GM12878 (cell line): ENCODE data around the gene SLC35F3. TPM values are rescaled to one million over a fixed set of nuclear protein-coding genes. Genes with fewer than 3 reads are reported as not detected.

Experiments used
- ATAC-seq: fragments of 200-7000 bp; cut with Tn5 transposase; 3 replicates; pipeline ENCODE4 v1.9.1; 2020; ENCODE audit warnings: mild to moderate bottlenecking, moderate library complexity
- BruUV-seq: library from RNA; stranded (reverse); fragments of 400-500 nt; replicated peaks from 2 replicates; lab custom pipeline; 2021; lab: Mats Ljungman, UMichigan
- CTCF ChIA-PET: fragments of 300-600 bp; sonication (Branson Sonifier 250); formaldehyde crosslinking; extraction: SDS; loops from one replicate; lab custom pipeline; 2021; ENCODE audit warnings: inconsistent platforms; lab: Yijun Ruan, JAX
- POLR2A ChIA-PET: fragments of 350-600 bp; formaldehyde crosslinking; extraction: SDS; loops from one replicate; lab custom pipeline; 2021; ENCODE audit warnings: inconsistent platforms; lab: Charles Lee
- RAD21 ChIA-PET: fragments of 300-600 bp; sonication (Branson Sonifier 250); formaldehyde crosslinking; loops from one replicate; lab custom pipeline; 2023; ENCODE audit warnings: antibody characterized with exemption; ENCODE audit not compliant: unreplicated experiment; lab: Charles Lee
- SMC1A ChIA-PET: fragments of 300-600 bp; sonication (Branson Sonifier 250); formaldehyde crosslinking; loops from one replicate; lab custom pipeline; 2023; ENCODE audit not compliant: unreplicated experiment, uncharacterized antibody; lab: Charles Lee
- DNase-seq: peaks from one replicate; pipeline ENCODE4 v3.0.0-alpha.2; 2011; ENCODE audit warnings: low read depth, low spot score
- FAIRE-seq: peaks from 3 replicates; lab custom pipeline; 2011; peaks lifted over from hg19 to GRCh38; lab: Jason Lieb, UNC
- H2AFZ ChIP-seq: 2 replicates; pipeline ENCODE4 v1.6.0; 2011; ENCODE audit warnings: low read depth, low read length, control low read depth; ENCODE audit not compliant: control insufficient read depth
- H3K27ac ChIP-seq: 2 replicates; pipeline ENCODE4 v1.5.1; 2011; ENCODE audit warnings: control low read depth; ENCODE audit not compliant: control insufficient read depth, insufficient read depth
- H3K27me3 ChIP-seq, 2 experiments: replicated peaks in 1 of 2; 2 replicates each; pipeline versions ENCODE4 v1.6.0 to v1.6.1; 2011; ENCODE audit warnings: low read length in 1 of 2; ENCODE audit not compliant: control insufficient read depth in 2 of 2, insufficient read depth in 2 of 2
- H3K36me3 ChIP-seq, 2 experiments: 2 replicates each; pipeline ENCODE4 v1.5.1; 2011; ENCODE audit warnings: low read length in 1 of 2; ENCODE audit not compliant: control insufficient read depth in 2 of 2, insufficient read depth in 2 of 2
- H3K4me1 ChIP-seq: 2 replicates; pipeline ENCODE4 v1.6.1; 2011; ENCODE audit warnings: mild to moderate bottlenecking, low read length, moderate library complexity, mixed read lengths; ENCODE audit not compliant: control insufficient read depth, insufficient read depth
- H3K4me2 ChIP-seq: 2 replicates; pipeline ENCODE4 v1.6.0; 2011; ENCODE audit warnings: control low read depth; ENCODE audit not compliant: control insufficient read depth, insufficient read depth
- H3K4me3 ChIP-seq: fragments of 200-600 bp; sonication (generic); 2 replicates; pipeline ENCODE4 v1.5.1; 2016
- H3K79me2 ChIP-seq: 2 replicates; pipeline ENCODE4 v1.6.0; 2011; ENCODE audit warnings: low read length; ENCODE audit not compliant: control insufficient read depth, insufficient read depth
- H3K9ac ChIP-seq: 2 replicates; pipeline ENCODE4 v1.8.0; 2011; ENCODE audit warnings: low read length, control low read depth, mixed read lengths; ENCODE audit not compliant: control insufficient read depth, insufficient read depth
- H3K9me3 ChIP-seq: replicated peaks from 3 replicates; pipeline ENCODE4 v1.5.1; 2011; ENCODE audit warnings: mild to moderate bottlenecking, low read length; ENCODE audit not compliant: control insufficient read depth, insufficient read depth
- H4K20me1 ChIP-seq: 2 replicates; pipeline ENCODE4 v1.6.0; 2011; ENCODE audit not compliant: control insufficient read depth, insufficient read depth
- CREB1 ChIP-seq: IDR thresholded peaks from 2 replicates; pipeline ENCODE4 v1.6.1; 2012; ENCODE audit warnings: low read depth, mild to moderate bottlenecking, inconsistent platforms
- JUND ChIP-seq: IDR thresholded peaks from 2 replicates; pipeline ENCODE4 v1.6.1; 2012; ENCODE audit warnings: low read depth, mild to moderate bottlenecking, low read length, improper control_type of control experiment, moderate library complexity
- MEF2B ChIP-seq: fragments of 450-650 bp; IDR thresholded peaks from 2 replicates; pipeline ENCODE4 v1.6.1; 2018; ENCODE audit warnings: mild to moderate bottlenecking, moderate library complexity; ENCODE audit not compliant: partially characterized antibody, poor library complexity, severe bottlenecking
- NFYA ChIP-seq: IDR thresholded peaks from 2 replicates; pipeline ENCODE4 v1.6.1; 2011; ENCODE audit warnings: low read depth, mild to moderate bottlenecking, low read length, improper control_type of control experiment, borderline replicate concordance
- SMC3 ChIP-seq: IDR thresholded peaks from 2 replicates; pipeline ENCODE4 v1.6.1; 2011; ENCODE audit warnings: low read length, improper control_type of control experiment, borderline replicate concordance
- WGBS: methylation state at CpG from one replicate; pipeline ENCODE4 v1.1.6; 2016; ENCODE audit warnings: low lambda C conversion rate; ENCODE audit not compliant: insufficient replicate concordance, insufficient coverage; ENCODE audit errors: missing lambda C conversion rate; 5-methylcytosine and 5-hydroxymethylcytosine counted together
- in situ Hi-C: fragments of 300-500 bp; cut with MboI; formaldehyde crosslinking; loops from 9 replicates; pipeline ENCODE4 v1.14.3; 2018; ENCODE audit warnings: mixed read lengths
- intact Hi-C: fragments of 100-400 bp; cut with micrococcal nuclease; formaldehyde crosslinking; loops from one replicate; pipeline ENCODE4 v1.14.2; 2022; ENCODE audit not compliant: unreplicated experiment
- polyA plus RNA-seq, 11 experiments: library from polyadenylated mRNA; depleted of rRNA in 4 of 11; unstranded in 6 of 11; stranded (reverse) in 5 of 11; fragments of >200 nt; fragmentation: Nextera tagmentation in 4 of 11; fragmentation: Illumina TruSeq in 1 of 11; extraction: Ambion mirVana in 4 of 11; extraction: Trizol in 1 of 11; gene quantifications; 1 replicate in 1 of 11; 2 replicates in 10 of 11; pipeline versions ENCODE4 v1.2.1 to v1.2.3, GENCODE V29; 2011 to 2016; ENCODE audit warnings: inconsistent platforms in 2 of 11, missing spikeins in 2 of 11, low read depth in 1 of 11
- total RNA-seq, 4 experiments: library from RNA; depleted of rRNA in 3 of 4; stranded (reverse); fragments of >200 nt in 3 of 4; fragmentation: Illumina TruSeq in 1 of 4; extraction: Trizol in 1 of 4; gene quantifications; 2 replicates each; pipeline versions ENCODE4 v1.2.1 to v1.2.3, GENCODE V29; 2013 to 2021
- TF ChIP-seq, protein P1 (sequence below), 3 experiments: IDR thresholded peaks in 2 of 3; conservative IDR thresholded peaks in 1 of 3; 2 replicates each; pipeline ENCODE4 v1.5.1; 2011; ENCODE audit warnings: low read depth in 3 of 3, low read length in 3 of 3, mild to moderate bottlenecking in 3 of 3, control low read depth in 2 of 3, moderate library complexity in 2 of 3, inconsistent platforms in 1 of 3, mixed read lengths in 1 of 3; ENCODE audit not compliant: control insufficient read depth in 2 of 3, insufficient read depth in 1 of 3; ENCODE audit errors: extremely low read depth in 1 of 3

SLC35F3 gene
- total and polyA plus RNA-seq, 10 of the 15 experiments (the other 5 are each of a cell fraction or from before 2014, with no cell fraction given), result 1.0 to 8.6 (median 5.7) TPM

DNA sequence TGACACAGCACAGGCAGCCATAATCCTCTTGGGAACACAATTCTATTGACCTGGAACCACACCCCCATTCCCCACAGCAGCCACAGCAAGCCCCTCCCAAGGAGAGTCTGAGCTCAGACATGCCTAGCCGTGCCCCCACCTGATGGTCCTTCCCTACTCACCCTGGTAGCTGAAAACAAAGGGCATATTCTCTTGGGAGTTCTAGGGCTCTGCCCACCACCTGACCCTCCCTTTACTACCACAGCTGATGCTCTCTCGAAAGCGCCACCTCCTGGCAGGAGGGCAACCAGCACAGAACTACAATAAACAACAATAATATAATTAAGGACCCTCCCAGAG lies 283.9 kb downstream of the SLC35F3 start:
- H3K4me2 ChIP-seq, result no peak overlapping the region
- TF ChIP-seq, protein P1, sequence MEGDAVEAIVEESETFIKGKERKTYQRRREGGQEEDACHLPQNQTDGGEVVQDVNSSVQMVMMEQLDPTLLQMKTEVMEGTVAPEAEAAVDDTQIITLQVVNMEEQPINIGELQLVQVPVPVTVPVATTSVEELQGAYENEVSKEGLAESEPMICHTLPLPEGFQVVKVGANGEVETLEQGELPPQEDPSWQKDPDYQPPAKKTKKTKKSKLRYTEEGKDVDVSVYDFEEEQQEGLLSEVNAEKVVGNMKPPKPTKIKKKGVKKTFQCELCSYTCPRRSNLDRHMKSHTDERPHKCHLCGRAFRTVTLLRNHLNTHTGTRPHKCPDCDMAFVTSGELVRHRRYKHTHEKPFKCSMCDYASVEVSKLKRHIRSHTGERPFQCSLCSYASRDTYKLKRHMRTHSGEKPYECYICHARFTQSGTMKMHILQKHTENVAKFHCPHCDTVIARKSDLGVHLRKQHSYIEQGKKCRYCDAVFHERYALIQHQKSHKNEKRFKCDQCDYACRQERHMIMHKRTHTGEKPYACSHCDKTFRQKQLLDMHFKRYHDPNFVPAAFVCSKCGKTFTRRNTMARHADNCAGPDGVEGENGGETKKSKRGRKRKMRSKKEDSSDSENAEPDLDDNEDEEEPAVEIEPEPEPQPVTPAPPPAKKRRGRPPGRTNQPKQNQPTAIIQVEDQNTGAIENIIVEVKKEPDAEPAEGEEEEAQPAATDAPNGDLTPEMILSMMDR (IDR thresholded peaks at IDR 0.05 in 2 of 3, conservative IDR thresholded peaks at IDR 0.05 in 1 of 3; ENCODE audit: control insufficient read depth in 2 of 3, extremely low read depth in 1 of 3, insufficient read depth in 1 of 3, low read depth in 3 of 3, low read length in 3 of 3), result peak; percentile 14 to 39 (median 29); a peak in 4 of 6 replicates
- TF ChIP-seq MEF2B, result peak; percentile 55
- no peak for TF ChIP-seq CREB1
- TF ChIP-seq JUND, result no peak
- peak; percentile 24; the same call in 1 of the 2 replicates for TF ChIP-seq SMC3
- no peak for TF ChIP-seq NFYA
- TF ChIP-seq, all 136 proteins: peak for 3
- FAIRE-seq (no peak), DNase-seq (peak; percentile 12), ATAC-seq (peak; percentile 54)
- Histone ChIP-seq H4K20me1 (no peaks in the 10 kb centered on the region), H3K27me3 (peaks cover 0 to 2% of the 10 kb centered on the region in 2 experiments; a peak in 3 of 4 replicates), H2AFZ (no peak overlapping the region), H3K36me3 (no peaks in the 10 kb centered on the region), H3K9me3 (no peaks in the 10 kb centered on the region; the same call in 1 of the 3 replicates), H3K9ac (no peak overlapping the region), H3K27ac (no peak overlapping the region), H3K4me1 (no peaks in the 10 kb centered on the region), H3K4me3 (no peak overlapping the region), H3K79me2 (no peaks in the 10 kb centered on the region)
- ChIA-PET RAD21 (no interaction called here), POLR2A (no interaction called here), CTCF (interaction anchor here (1.0 to 3.8 kb wide), 4 partner anchors 9 to 122 kb away, joined by 3 to 18 read pairs (median 8); no protein-coding TSS in a partner anchor), SMC1A (interaction anchor here (1.2 to 1.4 kb wide), 2 partner anchors 12 to 83 kb away, joined by 3 read pairs; no protein-coding TSS in a partner anchor)
- WGBS, result 5% methylated on average over 3 of the region's 3 CpGs
- intact Hi-C loops (no loop called here), in situ Hi-C loops (no loop called here)
- BruUV-seq, result no TSS peak
